Stimulated activated CD8-positive, alpha-beta memory T cell treated with anti-CD3 and anti-CD28 coated beads, Interleukin-15, amount 100 ng/mL, for 1 hour (primary cell): ENCODE results near the gene GABBR2.

ENCODE experiments used
- DNase-seq: peaks from one replicate; pipeline ENCODE4 v3.0.0-alpha.2; 2020; ENCODE audit warnings: low read depth

The GABBR2 gene

DNA sequence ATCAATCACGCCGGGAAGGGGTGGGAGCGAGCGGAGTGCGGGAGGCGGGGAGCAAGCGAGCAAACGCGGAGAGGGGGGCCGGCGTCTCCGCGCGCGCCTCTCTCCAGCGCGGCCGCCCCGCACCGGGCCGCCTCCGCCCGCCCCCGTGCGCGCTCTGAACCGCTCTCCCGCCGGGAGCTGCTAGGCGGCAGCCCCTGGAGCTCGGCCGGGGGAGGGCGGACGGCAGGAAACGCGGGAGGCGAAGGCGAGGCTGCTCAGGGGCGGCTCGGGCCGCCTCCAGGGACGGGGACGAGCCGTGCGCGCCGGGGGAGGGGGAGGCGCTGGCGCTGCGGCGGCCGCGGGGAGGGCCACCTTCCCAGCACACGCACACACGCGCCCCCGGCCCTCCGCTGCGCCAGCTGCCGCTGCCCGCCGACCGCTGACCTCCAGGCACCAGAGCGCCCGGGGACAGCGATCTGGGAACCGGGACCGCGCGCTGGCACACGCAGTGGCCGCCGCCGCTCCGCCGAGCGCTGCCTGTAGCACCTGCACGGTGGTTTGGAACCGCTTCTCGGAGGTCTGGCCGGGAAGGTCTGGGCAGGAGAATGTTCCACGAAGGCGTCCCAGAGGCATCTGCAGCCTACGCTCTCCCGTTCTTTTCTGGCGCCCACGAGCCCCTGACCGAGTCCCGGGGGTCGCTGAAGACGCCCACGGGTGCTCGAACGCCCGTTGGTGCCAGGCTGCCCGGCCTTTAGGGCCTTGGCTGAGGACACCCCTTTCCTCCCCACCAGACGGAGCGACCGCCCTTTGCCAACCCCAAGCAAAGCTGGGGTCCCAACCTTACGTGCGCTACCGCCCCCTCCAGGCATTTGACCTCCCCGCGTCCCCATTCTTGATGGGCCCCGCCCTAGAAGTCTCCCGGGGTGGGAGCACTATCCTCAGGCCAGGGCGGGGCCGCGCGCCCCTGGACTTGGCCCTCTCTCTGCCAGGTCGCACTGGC lies at the start of gene GABBR2:
Gene GABBR2 (minus strand): TSS at position 3 of the 979 bp plus-strand sequence. CDS start 198 bp downstream, outside the sequence.
- DNase-seq = no peak

DNA sequence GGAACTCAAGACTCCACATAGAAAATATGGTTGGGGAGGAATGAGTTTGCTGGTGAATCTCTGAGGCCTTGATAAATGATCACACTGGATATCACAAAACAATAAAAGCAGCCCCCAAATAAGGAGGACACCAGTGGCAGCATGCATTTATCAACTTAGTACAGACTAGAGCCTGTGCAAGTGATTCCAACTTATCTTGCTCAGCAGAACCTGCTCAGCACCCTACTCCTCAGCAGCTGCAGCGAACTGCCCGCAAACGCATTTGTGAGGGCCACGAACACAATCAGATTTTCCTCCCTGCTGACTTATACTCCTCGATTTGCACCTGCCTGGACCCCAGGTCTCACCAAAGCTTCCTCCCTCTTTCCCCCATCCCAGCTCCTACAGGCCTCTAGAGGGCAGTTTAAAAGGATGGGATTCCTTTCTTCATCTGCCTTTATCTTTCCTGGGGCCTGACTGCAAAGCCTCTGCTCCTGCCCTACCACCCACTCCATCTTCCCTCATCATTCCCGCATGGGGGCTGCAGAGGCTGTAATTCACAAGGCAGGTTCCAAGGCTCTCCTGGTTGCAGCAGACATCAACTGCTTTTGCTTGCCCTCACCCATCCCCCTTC lies 46.4 kb upstream of the GABBR2 start:
- DNase-seq = no peak

DNA sequence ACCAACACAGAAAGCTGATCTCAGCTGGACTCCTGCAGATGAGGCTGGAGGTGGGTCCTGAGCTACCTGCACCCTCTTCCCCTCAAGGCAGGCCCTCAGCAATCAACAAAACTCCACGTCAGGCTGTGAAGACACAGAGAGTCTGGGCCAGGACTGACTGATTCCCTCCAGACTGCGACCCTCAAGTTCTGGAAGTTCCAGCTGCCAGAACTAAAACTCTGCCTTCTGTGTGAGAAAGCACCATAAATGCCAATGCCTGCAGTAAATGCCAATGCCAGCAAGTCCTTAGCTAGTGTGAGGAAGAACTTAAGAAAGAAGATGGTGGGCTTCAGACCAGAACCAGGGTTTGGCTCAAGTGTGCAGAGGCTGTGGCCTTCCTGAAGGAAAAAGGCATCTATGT lies 42.5 kb upstream of the GABBR2 start:
- no peak for DNase-seq

DNA sequence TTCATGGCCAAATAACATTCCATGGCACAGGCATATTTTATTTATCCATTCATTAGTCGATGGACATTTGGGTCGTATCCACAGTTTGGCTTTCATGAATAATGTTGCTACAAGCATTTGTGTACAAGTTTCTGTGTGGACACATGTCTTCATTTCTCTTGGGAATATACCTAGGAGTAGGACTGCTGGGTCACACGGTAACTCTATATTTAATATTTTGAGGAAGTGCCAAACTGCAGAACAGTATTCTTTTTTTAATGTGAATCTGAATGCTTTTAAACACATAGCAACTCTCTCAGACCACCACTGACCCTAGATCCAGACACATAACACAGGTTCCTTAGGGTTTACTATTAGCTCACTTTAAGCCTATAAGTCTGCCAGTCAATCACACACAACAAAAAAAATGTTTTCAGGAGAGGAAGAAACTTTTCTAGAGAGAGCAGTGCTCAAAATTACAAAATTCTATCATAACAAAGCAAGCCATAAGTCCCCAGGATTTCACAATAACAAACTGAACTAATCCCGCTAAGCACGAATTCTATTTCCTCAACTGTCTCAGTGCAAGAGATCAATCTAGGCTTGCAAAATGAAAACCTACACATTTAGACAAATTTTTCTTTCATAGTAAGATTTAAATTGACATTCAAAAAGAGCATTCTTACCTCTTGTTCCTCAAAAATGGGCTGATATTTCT lies 41.8 kb upstream of the GABBR2 start:
- no peak for DNase-seq

DNA sequence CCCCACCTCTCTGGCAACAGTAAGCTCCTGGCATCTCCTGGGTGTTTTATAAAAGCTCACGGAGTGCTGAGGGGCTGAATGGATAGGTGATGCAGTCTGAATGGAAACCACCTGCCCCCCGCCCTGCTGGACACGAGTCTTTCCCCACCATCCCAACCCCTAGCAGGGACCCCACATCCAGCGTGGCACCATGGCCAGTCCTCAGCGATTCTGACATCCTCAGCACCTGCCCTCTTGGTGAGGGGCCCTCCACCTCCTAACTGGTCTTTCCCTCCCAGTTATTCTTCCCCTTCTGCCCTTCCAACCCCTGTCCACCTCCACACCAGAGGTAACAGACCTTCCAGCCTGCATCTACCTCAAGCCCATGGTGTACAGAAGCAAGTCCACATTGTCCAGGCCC lies 38.7 kb upstream of the GABBR2 start:
- DNase-seq = no peak

DNA sequence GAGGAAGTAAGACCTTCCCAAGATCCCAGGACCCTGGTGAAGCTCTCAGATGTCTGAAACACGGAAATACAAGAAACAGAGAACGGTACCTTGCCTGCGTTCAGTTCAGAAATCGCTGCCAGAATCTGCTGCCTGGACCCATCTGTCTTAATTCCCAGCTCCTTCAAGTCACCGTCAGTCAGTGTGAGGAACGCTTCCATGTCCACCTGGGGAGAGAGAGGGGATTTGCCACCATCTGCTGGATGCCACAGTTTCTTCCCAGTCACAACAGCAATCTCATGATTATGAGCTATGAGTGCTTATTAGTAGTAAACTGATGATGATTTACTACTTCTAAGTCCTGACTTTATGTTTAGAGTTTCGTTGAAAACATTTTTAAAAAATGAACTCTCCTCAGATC lies 36.7 kb upstream of the GABBR2 start:
- no peak for DNase-seq

DNA sequence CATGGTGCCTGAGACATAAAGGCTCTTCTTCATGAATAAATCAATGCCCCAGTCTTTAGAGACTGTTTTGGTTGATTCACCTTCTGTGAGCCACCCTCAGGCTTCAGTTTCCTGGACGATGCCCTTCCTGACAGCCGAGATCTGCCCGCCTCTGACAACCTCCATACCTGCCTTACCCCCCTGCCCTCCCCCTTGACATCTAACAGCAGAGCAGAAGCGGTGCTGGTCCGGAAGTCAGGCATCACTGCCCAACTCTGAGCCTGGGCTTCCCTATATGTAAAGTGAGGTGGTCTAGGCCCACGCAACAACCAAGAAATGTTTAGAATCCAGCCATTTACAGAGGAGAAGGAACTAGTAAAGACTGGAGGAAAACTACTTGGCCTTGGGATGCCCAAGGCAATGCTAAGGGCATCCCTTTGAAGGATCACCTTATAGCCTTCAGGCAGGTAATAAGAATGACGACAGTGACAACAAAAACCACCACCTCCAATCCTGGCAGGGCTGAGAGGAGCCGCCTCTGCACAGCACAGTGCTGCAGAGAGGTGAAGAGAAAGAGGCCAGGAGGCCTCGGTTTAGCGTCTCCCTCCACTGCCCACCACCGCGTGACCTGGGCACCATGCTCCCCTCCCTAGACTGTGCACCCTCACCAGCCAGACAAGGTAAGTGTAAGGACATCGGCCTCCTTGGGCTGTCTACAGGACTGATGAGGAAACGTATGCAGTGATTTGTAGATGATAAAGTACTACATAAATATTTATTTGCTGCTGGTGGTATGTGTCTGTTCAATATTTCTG lies 35.3 kb upstream of the GABBR2 start:
- no peak for DNase-seq

DNA sequence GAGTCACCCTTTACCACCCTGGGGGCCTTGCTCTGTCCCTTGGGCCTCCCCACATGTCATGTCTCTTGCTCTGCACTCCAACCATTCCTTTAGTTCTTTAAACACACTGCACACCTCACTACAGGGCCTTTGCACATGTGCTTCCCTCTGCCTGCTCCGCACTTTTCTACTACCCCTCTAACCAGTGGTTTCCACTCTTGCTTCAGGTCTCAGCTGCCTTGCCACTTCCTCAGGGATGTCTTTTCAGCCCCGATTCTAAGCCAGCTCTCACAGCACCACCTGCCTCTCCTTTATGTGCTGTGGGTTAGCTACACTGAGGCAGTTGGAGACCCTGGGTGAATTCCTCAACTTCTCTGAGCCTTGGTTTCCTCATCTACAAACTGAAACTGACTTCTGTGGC lies 34.6 kb upstream of the GABBR2 start:
- DNase-seq = no peak

DNA sequence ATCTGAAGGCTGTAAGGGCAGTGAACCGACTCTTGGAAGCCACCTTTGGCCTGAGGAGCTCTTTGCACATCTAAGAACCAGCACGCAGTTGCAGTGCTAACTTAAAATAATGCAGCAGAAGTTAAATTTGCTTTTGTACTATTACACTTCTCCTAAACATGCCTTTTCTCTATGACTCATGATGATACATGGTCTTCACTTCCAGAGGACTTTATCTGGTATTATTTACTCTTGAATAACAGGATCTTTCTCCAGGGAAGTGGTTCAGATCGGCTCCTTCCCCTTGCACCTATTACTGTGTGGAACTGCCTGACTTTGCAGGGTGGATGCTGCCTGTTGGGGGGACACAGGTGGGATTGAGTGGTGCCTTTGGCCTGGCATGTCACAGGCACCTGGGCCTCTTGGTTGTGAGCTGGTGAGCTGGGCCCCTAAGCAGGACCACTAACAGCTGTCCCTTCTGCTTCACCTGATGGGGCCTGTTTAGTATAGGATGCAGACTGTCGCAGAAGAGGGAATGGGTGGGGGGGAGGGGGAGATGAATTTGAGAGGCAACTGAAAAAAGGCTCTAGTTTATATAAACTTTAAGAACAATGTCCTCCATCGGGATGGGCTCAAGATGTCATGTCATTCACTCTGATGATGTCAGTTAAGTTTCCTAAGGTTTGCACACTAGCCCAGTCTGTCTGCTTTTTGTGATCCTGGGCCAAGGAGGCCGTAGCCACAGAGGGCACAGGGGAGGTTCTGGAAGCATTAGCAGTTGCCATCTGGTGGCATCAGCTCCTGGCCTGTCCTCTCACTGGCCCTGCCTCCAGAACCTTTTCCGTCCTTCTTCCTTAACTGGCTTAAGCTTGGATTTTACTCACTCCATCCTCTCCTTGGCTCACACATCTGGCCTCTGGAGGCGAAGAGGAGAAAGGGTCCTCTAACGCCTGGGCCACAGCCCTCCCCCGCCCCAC lies 33.9 kb upstream of the GABBR2 start:
- DNase-seq = no peak

DNA sequence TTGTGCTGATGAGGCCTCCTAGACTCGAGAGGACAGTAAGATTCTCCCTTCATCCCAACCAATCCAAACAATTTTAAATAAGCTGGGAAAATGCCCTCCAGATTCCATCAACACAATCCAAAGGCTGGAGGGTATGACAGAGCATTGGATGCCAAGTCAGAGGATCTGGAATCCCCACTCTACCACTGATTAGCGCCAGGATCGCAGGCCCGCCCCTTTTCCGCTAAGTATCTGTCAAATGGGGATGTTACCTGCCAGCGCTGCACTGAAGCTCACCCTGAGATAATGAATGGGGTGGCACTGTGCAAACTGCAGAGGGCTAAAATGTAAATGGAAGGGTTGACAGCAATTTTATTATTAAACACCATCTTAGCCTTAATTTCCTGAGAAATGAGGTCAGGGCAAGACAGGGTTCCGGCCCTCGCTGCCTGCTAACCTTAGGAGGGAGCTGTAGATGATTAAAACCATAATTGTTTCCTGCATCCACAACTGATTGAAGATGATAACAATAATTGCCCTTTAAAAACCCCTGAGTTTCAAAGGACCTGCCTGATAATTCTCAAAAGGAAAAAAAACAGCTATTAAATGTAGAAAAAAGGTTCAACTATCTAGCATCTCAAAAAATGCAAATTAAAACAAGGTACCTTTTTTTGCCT lies 31.6 kb upstream of the GABBR2 start:
- no peak for DNase-seq

DNA sequence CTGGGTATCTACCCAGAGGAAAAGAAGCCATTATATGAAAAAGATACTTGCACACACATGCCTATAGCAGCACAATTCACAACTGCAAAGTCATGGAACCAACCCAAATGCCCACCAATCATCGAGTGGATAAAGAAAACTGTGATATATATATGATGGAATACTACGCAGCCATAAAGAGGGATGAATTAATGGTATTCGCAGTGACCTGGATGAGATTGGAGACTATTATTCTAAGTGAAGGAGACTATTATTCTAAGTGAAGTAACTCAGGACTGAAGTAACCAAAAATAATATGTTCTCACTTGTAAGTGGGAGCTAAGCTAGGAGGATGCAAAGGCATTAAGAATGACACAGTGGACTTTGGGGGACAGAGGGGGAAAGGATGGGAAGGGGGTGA lies 30.0 kb upstream of the GABBR2 start:
- DNase-seq = no peak

DNA sequence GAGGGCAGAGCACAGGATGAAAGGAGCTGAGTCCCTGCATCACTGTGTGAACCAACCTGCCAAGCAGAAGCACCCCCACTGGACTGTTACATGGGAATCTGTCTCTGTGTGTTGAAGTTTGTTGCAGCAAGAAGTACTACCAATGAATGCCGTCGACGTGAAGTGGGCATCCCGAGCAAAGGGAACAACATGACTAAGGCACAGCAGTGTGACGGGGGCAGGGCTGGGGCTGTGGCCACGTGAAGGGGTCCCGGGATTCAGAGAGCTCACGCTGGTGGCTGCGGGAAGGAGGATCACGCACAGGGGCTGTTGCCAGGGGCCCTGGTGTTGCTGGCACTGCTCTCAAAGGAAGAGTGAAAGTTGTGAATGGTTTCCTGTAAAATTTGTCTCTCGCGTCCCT lies 27.5 kb upstream of the GABBR2 start:
- DNase-seq = no peak

DNA sequence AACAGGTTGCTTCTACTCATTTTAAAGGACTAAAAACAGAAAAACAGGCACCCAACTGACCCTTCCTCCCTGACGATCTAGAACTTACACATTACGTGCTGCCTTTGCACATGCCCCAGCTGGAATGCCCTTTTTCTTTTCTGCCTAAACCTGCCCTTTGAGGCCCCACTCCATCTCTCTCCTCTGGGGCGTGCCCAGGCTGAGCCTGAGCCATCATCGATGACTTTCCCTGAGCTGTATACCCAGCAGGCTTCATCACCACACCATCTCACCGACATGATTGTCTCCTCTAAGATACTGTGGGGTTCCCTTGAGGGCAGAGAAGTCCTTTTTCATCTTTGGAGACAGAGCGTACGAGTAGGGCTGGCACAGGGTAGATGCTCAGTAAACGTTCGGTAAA lies 24.1 kb upstream of the GABBR2 start:
- DNase-seq = no peak

DNA sequence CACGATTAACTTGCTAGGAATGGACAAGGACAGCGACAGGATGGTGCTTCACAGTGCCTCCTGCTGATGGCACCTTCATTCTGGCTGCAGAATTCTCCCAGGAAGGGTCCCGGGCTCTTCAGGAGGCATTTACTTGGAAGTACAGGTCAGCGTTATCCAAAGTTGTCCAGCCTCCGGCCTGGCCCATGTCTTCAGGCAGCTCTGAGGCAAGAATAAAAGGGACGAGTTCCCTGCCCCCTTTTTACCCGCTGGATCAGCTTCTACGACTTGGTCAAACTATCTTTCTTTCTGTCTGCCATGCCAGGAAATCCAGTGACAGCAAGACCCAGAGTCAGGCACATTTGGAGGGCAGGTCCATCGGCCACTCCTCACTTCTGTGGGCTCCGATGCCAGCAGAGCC lies 23.4 kb upstream of the GABBR2 start:
- DNase-seq = no peak

DNA sequence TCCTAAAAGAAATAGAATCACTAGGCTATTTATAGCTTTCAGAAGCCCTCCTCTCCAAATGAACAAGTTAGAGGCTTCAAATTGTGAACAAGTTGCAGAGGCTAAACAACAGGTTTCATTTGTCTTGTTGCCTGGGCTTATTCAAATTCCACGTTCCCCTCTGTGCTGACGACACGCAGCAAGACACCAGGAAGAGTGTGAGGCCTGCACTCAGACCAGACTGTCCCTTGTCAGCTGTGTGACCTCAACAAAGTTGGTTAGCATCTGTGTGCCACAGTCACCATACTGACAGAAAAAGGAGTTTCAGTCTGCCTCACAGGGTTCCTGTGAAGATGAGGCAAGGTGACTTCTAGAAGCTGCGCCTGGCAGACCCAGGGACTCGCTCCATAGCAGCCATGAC lies 22.1 kb upstream of the GABBR2 start:
- DNase-seq = no peak

DNA sequence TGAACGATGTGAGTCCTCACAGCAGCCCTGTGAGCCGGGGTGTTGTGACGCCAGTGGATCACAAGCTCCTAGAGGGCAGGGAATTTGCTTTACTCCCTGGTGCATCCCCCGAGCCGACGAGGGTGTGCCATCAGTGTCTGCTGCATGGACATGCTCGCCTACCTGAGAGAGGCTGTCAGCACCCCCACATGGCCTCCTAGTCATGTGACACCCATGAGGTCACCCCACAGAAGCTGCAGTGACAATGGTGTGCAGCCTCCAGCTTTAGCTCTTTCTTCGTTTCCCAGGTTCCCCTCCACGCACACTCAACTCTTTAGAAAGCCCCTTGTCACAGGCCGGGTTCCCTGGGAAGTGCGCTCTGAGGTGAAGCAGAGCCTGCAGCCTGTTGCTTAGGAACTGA lies 19.8 kb upstream of the GABBR2 start:
- no peak for DNase-seq

DNA sequence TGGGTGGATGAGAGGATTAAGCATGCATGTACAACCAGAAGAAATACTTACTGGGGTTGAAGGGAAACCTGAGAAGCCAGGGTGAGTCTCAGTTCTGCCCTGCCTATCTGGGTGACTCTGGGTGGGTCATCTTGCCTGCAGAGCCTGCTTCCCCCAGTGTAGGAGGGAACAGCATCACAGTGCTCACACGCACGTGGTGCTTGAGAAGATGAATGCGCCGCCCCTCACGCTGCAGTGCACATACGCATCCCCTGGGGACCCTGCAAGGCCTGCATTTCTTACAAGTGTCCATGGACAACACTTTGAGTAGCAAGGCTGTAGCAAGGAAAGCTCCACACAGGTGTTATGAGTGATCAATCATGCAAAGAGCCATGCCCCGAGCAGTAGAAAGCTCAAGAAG lies 18.7 kb upstream of the GABBR2 start:
- DNase-seq = no peak

DNA sequence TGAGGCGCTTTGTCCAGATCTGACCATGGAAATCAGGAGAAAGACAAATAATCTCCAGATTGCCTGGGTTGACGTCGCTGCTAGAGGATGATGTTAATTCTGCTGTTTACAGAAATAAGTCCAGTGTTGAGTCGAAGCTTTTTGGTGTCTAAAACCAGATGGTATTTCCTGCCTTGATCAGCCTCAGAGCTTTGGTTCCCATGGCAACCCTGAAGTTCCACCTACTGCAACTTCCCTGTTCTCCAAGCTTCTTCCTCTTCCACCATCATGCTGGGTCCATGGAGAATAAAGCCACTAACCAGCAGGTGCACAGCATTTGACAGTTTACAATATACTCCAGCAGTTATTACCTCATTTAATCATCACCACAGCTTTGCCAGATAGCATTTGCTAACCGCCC lies 18.0 kb upstream of the GABBR2 start:
- no peak for DNase-seq

DNA sequence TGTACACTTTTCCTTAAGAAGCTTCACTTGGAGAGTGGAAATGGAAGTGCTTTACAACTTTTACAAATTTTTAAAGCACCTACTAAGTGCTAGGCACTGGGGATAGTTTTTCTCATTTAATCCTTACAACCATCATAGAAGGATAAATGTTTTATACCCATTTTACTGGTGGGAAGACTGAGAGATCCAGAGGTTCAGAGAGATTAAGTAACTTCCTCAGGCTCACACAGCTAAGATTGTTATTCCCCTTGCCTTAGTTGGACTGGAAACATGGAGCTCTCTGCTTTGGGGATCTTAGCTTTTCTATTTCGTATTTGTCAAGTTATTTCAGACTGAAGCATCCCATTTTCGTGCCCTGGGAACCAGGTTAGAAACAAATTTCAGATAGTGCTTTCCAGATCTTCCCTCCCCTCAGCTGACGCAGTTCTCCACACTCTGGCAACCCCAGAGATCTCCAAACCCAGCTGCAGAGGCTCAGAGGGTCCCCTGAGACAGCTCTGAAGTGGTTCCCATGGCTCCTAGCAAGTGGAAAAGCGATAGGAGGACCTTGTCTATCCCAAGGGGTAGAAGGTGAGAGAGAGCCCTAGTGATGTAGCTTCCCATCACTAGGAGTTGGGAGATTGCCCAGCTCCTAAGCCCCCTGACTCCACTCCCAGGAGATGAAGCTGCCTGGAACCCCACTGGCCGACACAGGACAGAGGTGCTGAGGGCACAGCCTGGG lies 16.2 kb upstream of the GABBR2 start:
- no peak for DNase-seq

DNA sequence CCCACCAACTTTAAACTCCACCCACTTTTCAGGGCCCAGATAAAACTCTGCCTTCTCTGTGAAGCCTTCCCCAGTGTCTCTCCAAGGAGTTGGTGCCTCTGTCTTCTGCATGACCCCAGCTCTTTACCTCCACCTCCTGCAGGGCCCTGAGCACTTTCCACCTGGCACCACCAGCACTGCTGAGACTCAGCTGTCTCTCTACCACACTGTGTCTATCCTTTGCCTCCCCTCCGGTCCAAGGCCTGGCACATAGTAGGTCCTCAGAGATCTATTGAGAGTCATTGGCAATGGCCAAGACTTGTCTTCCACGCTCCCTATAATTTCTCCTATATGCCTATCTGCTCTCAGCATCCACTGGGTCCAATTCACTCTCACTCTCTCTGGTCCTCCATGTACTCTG lies 12.9 kb upstream of the GABBR2 start:
- no peak for DNase-seq
